ENCODE measurements around the gene CST7. TPM values are rescaled to one million over a fixed set of nuclear protein-coding genes. Genes with fewer than 3 reads are reported as not detected.

The CST7 gene
- total and polyA plus RNA-seq, 2 of the 13 experiments (the other 11 are each of a cell fraction or from before 2014, with no cell fraction given), result not detected

DNA sequence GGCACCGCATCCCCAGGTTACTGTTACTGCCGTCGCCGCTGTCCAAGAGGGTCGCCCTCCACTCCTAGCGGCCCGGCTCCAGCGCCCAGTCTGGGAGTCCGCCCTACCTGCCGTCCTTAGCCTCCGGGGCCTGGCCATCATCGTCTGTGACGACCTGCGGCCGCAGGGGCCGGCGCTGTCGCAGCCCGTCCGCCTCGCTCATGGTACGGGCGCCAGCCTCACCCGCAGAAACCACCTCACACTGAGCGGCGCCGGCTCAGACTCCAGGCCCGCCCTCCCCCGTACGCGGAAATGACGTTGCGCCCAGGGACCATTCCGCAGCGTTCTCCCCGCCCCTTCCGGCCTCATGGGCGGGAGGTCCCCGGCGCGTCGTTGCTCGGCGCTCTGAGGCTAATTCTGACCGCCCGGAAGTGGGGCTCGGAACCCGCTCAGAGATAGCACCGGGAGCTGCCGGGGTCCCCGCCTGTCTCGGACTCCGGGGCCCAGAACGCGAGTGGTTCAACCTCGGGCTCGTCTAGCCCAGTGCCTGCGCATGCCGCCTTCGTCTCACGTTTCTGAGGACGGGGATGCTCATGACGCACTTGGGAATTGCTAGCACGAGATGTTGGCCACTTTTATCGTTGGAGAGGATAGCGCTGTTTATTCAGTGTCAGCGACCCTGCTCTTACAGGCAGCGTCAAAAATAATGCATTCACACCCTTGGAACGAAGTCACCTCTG, 43.6 kb downstream of the CST7 start, which contains the start of gene APMAP (continued):
- TF ChIP-seq, protein P1, sequence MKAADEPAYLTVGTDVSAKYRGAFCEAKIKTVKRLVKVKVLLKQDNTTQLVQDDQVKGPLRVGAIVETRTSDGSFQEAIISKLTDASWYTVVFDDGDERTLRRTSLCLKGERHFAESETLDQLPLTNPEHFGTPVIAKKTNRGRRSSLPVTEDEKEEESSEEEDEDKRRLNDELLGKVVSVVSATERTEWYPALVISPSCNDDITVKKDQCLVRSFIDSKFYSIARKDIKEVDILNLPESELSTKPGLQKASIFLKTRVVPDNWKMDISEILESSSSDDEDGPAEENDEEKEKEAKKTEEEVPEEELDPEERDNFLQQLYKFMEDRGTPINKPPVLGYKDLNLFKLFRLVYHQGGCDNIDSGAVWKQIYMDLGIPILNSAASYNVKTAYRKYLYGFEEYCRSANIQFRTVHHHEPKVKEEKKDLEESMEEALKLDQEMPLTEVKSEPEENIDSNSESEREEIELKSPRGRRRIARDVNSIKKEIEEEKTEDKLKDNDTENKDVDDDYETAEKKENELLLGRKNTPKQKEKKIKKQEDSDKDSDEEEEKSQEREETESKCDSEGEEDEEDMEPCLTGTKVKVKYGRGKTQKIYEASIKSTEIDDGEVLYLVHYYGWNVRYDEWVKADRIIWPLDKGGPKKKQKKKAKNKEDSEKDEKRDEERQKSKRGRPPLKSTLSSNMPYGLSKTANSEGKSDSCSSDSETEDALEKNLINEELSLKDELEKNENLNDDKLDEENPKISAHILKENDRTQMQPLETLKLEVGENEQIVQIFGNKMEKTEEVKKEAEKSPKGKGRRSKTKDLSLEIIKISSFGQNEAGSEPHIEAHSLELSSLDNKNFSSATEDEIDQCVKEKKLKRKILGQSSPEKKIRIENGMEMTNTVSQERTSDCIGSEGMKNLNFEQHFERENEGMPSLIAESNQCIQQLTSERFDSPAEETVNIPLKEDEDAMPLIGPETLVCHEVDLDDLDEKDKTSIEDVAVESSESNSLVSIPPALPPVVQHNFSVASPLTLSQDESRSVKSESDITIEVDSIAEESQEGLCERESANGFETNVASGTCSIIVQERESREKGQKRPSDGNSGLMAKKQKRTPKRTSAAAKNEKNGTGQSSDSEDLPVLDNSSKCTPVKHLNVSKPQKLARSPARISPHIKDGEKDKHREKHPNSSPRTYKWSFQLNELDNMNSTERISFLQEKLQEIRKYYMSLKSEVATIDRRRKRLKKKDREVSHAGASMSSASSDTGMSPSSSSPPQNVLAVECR (CRISPR knock-in tag; IDR thresholded peaks at IDR 0.05; ENCODE audit: borderline replicate concordance), result peak; percentile 97
- TF ChIP-seq HDAC2 (CRISPR knock-in tag; IDR thresholded peaks at IDR 0.05) (peak; percentile 85), ZNF530 (CRISPR knock-in tag; IDR thresholded peaks at IDR 0.05; ENCODE audit: low read depth) (0 out of 2 replicates have a peak, but pooled peaks have one; percentile 11), NAIF1 (CRISPR knock-in tag; IDR thresholded peaks at IDR 0.05; ENCODE audit: borderline replicate concordance) (no peak), ZNF563 (CRISPR knock-in tag; IDR thresholded peaks at IDR 0.05) (peak; percentile 97), FLYWCH1 (CRISPR knock-in tag; IDR thresholded peaks at IDR 0.05) (no peak), KLF12 (CRISPR knock-in tag; IDR thresholded peaks at IDR 0.05; ENCODE audit: borderline replicate concordance) (peak; percentile 91), ZNF335 (CRISPR knock-in tag; IDR thresholded peaks at IDR 0.05) (peak; percentile 97), ZNF33A (CRISPR knock-in tag; IDR thresholded peaks at IDR 0.05; ENCODE audit: borderline replicate concordance) (no peak; the same call in 1 of the 2 replicates), ZNF496 (CRISPR knock-in tag; IDR thresholded peaks at IDR 0.05; ENCODE audit: insufficient replicate concordance) (no peak), RBM22 (optimal IDR thresholded peaks at IDR 0.05; ENCODE audit: low read length) (peak; percentile 70), BRCA1 (CRISPR knock-in tag; IDR thresholded peaks at IDR 0.05) (peak; percentile 98; the same call in 1 of the 2 replicates)
- TF ChIP-seq, protein P2, sequence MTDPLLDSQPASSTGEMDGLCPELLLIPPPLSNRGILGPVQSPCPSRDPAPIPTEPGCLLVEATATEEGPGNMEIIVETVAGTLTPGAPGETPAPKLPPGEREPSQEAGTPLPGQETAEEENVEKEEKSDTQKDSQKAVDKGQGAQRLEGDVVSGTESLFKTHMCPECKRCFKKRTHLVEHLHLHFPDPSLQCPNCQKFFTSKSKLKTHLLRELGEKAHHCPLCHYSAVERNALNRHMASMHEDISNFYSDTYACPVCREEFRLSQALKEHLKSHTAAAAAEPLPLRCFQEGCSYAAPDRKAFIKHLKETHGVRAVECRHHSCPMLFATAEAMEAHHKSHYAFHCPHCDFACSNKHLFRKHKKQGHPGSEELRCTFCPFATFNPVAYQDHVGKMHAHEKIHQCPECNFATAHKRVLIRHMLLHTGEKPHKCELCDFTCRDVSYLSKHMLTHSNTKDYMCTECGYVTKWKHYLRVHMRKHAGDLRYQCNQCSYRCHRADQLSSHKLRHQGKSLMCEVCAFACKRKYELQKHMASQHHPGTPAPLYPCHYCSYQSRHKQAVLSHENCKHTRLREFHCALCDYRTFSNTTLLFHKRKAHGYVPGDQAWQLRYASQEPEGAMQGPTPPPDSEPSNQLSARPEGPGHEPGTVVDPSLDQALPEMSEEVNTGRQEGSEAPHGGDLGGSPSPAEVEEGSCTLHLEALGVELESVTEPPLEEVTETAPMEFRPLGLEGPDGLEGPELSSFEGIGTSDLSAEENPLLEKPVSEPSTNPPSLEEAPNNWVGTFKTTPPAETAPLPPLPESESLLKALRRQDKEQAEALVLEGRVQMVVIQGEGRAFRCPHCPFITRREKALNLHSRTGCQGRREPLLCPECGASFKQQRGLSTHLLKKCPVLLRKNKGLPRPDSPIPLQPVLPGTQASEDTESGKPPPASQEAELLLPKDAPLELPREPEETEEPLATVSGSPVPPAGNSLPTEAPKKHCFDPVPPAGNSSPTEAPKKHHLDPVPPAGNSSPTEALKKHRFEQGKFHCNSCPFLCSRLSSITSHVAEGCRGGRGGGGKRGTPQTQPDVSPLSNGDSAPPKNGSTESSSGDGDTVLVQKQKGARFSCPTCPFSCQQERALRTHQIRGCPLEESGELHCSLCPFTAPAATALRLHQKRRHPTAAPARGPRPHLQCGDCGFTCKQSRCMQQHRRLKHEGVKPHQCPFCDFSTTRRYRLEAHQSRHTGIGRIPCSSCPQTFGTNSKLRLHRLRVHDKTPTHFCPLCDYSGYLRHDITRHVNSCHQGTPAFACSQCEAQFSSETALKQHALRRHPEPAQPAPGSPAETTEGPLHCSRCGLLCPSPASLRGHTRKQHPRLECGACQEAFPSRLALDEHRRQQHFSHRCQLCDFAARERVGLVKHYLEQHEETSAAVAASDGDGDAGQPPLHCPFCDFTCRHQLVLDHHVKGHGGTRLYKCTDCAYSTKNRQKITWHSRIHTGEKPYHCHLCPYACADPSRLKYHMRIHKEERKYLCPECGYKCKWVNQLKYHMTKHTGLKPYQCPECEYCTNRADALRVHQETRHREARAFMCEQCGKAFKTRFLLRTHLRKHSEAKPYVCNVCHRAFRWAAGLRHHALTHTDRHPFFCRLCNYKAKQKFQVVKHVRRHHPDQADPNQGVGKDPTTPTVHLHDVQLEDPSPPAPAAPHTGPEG (CRISPR knock-in tag; IDR thresholded peaks at IDR 0.05), result peak; percentile 98

Data from HepG2 (cell line).